Neural crest cell (in vitro differentiated cells): ENCODE results near the gene OR2W1. TPM values are rescaled to one million over a fixed set of nuclear protein-coding genes. Genes with fewer than 3 reads are reported as not detected.

ENCODE experiments used
- DNase-seq: peaks from one replicate; pipeline ENCODE4 v3.0.0; 2021; ENCODE audit warnings: low read depth, mixed read lengths, low spot score
- H3K27ac Mint-ChIP-seq: one replicate; pipeline ENCODE4 v1.8.0; 2021; ENCODE audit warnings: mild to moderate bottlenecking, mixed read lengths; ENCODE audit not compliant: unreplicated experiment
- H3K27me3 Mint-ChIP-seq: 2 replicates; pipeline ENCODE4 v1.8.0; 2021; ENCODE audit warnings: low read depth, mild to moderate bottlenecking, mixed read lengths
- H3K36me3 Mint-ChIP-seq: 2 replicates; pipeline ENCODE4 v1.8.0; 2021; ENCODE audit warnings: low read depth, mild to moderate bottlenecking, mixed read lengths
- H3K4me1 Mint-ChIP-seq: 2 replicates; pipeline ENCODE4 v1.8.0; 2021; ENCODE audit warnings: mixed read lengths
- H3K4me3 Mint-ChIP-seq: one replicate; pipeline ENCODE4 v1.8.0; 2021; ENCODE audit warnings: mild to moderate bottlenecking, mixed read lengths
- H3K9me3 Mint-ChIP-seq: 2 replicates; pipeline ENCODE4 v1.8.0; 2021; ENCODE audit warnings: mixed read lengths
- total RNA-seq: library from RNA; stranded (reverse); gene quantifications from 2 replicates; pipeline ENCODE4 v1.2.1, GENCODE V29; 2021
- TF ChIP-seq, protein P1 (sequence below): fragments of 200-600 bp; sonication (generic); conservative IDR thresholded peaks from 2 replicates; pipeline ENCODE4 v1.5.0; 2021; ENCODE audit warnings: antibody characterized with exemption, mild to moderate bottlenecking

OR2W1 gene
- total RNA-seq, 1 donor from 2014 or later = not detected

DNA sequence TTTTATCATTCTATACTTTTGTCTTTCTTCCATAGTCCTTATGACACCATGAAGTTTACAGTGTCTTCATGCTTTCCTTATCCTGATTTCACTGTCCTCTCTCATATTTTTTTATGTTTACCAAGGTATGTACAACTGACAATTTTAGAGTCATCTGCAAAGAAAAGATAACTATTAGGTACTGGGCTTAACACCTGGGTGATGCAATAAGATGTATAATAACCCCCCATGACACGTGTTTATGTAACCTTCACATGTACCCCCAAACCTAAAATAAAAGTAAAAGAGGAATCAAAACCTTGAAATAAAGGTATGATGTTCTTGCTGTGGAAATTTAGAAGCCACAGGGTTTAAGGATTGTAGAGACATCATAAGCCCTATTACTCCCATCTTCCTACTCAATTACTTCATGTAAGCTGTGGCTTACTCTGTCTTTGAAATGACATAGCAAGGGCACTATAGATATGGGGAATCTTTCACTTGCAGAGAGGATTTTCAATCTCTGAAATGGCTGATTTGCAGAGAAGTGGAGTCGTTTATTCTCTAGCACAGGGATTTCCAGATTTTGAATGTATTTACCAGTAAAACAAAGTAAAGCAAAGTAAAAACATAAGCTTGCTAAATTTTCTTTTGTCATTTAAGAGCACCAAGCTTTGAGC is 18.9 kb downstream of the OR2W1 start:
- DNase-seq = no peak
- Mint-ChIP-seq H3K27ac (no peak overlapping the region), H3K27me3 (peaks cover 59% of the 10 kb centered on the region), H3K9me3 (no peaks in the 10 kb centered on the region), H3K4me3 (no peak overlapping the region), H3K4me1 (no peaks in the 10 kb centered on the region), H3K36me3 (no peaks in the 10 kb centered on the region)
- TF ChIP-seq, protein P1, sequence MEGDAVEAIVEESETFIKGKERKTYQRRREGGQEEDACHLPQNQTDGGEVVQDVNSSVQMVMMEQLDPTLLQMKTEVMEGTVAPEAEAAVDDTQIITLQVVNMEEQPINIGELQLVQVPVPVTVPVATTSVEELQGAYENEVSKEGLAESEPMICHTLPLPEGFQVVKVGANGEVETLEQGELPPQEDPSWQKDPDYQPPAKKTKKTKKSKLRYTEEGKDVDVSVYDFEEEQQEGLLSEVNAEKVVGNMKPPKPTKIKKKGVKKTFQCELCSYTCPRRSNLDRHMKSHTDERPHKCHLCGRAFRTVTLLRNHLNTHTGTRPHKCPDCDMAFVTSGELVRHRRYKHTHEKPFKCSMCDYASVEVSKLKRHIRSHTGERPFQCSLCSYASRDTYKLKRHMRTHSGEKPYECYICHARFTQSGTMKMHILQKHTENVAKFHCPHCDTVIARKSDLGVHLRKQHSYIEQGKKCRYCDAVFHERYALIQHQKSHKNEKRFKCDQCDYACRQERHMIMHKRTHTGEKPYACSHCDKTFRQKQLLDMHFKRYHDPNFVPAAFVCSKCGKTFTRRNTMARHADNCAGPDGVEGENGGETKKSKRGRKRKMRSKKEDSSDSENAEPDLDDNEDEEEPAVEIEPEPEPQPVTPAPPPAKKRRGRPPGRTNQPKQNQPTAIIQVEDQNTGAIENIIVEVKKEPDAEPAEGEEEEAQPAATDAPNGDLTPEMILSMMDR = no peak

DNA sequence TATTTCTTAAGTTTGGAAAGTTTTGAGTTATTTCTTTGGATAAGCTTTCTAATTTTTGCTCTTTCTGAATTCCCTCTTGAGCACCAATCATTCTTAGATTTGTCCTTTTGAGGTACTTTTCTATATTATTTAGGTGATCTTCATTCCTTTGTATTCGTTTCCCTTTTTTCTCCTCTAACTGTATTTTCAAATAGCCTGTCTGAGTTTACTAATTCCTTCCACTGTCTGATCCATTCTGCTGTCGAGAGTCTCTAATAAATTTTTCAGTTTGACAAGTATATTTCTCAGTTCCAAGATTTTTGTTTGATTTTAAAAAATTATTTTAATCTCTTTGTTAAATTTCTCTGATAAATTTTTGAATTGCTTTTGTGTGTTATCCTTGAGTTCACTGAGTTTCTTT is 23.5 kb downstream of the OR2W1 start:
- TF ChIP-seq, protein P1 = no peak
- H3K4me3 Mint-ChIP-seq = no peak overlapping the region
- no peaks in the 10 kb centered on the region for H3K9me3 Mint-ChIP-seq
- DNase-seq = no peak
- no peak overlapping the region for H3K27ac Mint-ChIP-seq
- peaks cover 62% of the 10 kb centered on the region for H3K27me3 Mint-ChIP-seq
- no peaks in the 10 kb centered on the region for H3K36me3 Mint-ChIP-seq
- peaks cover 8% of the 10 kb centered on the region for H3K4me1 Mint-ChIP-seq

DNA sequence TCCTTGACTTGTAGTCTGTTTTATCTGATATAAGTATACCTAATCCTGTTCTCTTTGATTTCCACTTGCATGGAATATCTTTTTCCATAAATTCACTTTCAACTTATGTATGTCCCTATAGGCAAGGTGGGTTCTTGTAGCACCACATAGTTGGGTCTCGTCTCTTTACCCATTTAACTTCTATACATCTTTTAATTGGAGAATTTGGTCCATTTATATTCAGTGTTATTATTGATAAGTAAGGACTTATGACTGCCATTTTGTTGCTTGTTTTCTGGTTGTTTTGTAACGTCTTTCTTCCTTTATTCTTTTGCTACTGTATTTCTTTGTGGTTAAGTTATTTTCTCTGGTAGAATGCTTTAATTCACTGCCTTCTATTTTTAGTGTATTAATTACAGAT is 25.3 kb downstream of the OR2W1 start:
- Mint-ChIP-seq H3K4me3 (no peak overlapping the region), H3K4me1 (peaks cover 12% of the 10 kb centered on the region), H3K36me3 (no peaks in the 10 kb centered on the region), H3K27me3 (peaks cover 48% of the 10 kb centered on the region), H3K9me3 (no peaks in the 10 kb centered on the region), H3K27ac (no peak overlapping the region)
- no peak for DNase-seq
- TF ChIP-seq, protein P1 = no peak

DNA sequence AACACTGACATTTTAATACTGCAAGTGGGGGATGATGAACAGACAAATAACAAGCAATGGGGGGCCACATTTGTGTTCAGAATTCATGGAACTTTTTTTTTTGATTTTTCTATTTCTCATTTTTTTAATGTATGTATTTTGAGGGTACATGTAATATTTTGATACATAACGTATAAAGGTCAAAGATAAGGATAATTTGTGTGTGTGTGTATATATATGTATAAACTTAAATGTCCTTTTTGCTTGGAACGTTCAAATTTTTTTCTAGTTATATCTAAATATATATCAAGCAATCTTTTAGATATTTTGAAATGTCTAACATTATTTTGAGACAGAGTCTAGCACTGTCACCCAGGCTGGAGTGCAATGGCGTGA is 27.6 kb downstream of the OR2W1 start:
- H3K27me3 Mint-ChIP-seq = peaks cover 44% of the 10 kb centered on the region

DNA sequence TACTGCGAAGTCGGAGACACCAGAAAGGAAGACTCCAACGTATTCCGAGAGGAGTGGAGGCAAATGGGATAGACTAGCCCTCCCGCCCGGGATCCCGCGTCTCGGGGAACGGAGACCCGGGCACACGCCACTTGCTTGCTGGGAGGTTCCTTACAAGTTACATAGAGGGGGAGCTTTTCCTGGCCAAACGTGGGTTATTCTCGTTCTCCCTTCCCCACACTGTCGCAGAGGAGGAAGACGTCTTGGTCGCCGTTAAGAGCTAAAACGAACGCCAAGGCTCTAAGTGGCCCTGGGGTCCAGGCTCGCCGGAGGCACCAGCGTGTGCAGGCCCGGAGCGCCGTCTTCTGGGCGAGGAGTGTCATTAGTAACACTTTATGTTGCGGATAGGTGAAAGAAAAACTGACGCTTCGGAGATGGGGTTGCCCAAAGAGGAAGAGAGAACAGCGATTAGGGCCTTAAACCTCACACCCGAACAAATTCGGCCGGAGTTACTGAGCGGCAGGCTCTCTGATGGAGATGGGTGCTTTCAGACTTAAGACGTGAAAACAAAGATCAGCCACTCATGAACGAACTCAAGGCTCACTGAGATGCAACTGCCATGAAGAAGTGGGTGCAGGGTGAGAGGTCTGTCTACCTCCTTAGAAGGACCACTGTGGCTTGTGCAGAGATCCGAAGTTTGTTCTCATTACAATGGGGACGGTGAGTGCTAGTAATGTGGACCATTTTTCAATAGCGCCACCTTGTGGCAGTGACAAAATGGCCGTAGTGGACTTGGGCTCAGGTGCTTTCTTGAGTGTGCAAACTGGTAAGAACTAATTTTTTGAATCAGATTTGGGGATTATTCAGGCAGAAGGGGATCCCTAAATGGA is 28.2 kb downstream of the OR2W1 start:
- peaks cover 41% of the 10 kb centered on the region for H3K27me3 Mint-ChIP-seq
- peaks cover 12% of the 10 kb centered on the region for H3K4me1 Mint-ChIP-seq
- TF ChIP-seq, protein P1 = peak; percentile 86
- peak overlapping the region; percentile 90 for H3K4me3 Mint-ChIP-seq
- peak; percentile 85 for DNase-seq
- no peaks in the 10 kb centered on the region for H3K36me3 Mint-ChIP-seq
- H3K9me3 Mint-ChIP-seq = no peaks in the 10 kb centered on the region
- no peak overlapping the region for H3K27ac Mint-ChIP-seq

More for the DNA sequence above, 27.6 kb downstream of the OR2W1 start:
- no peak for DNase-seq
- H3K4me1 Mint-ChIP-seq = peaks cover 12% of the 10 kb centered on the region
- TF ChIP-seq, protein P1 = no peak
- H3K27ac Mint-ChIP-seq = no peak overlapping the region
- H3K4me3 Mint-ChIP-seq = peak overlapping the region; percentile 90
- no peaks in the 10 kb centered on the region for H3K9me3 Mint-ChIP-seq
- H3K36me3 Mint-ChIP-seq = no peaks in the 10 kb centered on the region
